ENCODE results near the gene SLC2A4RG.

SLC2A4RG gene

DNA sequence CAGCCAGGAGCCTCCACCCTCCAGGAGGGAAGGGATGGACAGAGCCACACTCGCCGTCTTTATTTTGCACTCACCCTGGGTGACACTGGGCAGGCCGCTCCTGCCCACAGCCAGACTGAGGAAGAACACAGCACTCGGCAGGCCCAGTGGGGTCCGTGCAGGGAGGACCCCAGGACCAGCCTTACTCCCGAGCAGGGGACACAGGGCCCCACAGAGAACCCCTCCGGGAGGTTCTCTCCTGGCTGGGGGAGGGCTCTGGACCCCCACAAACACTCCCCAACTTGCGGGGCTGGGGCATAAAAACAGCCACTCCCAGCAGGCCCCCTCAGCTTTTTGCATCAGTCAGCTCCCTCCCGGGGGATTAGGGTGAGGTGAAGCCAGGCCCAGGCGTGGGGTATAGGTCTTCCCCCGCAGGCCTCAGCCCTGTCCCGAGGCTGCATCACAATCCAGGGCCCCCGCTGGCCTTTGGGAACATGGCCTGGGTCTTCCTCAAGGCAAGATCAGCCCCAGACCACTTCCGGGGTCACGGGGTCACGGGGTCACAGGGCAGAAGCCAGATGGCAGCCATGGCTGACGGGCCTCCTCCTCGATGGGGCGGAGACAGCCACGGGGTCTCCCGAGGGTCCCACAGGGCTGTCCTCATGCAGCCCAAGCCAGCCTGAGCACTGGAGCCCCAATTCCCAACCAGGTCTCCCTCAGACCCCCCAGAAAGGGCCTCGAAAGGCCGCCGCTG is 39.9 kb upstream of the SLC2A4RG start:
- no peak for DNase-seq

DNA sequence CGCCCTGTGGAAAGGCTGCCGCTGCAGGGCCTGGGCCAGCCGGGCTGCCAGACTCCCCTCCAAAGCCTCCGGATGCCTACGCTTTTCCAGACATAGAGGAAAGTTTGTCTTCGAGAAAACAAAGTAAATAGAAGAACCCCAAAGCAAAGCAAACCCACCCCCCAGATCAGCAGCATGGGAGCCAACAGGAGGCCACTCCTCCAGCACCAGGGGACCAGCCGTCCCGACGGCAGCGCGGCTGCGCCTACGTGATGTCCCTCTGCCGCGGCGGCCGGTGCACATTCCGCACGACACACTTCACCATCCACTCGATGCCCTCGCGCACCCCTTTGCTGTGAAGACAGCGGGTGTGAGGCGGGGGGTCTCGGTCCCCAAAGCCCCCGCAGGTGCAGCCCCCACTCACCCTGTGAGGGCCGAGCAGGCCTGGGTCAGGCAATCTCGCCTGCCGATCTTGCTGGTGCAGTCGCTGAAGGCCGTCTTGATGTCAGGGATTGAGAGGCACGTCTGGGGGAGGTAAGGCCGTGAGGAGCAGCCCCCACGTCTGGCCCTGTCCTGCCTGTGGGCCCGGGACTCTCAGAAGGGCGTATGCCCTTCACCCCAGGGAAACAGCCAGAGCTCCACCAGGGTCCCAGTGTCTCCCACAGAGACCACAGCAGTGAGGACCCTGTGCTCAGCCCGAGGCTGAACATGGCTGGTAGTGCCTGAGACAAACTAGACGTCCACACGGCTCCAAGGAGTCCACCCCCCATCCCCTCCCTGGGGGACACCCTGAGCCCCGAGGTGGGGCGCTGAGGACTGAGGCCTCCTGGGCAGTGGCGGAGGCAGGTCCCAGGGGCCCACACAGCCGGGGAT is 39.2 kb upstream of the SLC2A4RG start:
- no peak for DNase-seq

DNA sequence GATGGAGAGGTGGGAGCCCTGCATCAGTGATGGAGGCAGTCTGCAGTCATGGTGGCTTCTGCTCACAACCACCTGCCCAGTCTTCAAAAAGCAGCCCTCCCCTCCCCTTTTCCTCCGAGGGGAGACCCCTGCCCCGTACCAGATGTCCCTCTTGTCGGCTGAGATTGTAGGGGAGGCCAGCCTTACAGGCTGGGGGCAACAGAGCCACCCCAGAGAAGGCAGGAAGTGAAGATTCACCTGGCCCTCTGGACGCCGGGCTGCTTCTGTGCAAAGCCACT is 38.6 kb upstream of the SLC2A4RG start:
- no peak for DNase-seq

DNA sequence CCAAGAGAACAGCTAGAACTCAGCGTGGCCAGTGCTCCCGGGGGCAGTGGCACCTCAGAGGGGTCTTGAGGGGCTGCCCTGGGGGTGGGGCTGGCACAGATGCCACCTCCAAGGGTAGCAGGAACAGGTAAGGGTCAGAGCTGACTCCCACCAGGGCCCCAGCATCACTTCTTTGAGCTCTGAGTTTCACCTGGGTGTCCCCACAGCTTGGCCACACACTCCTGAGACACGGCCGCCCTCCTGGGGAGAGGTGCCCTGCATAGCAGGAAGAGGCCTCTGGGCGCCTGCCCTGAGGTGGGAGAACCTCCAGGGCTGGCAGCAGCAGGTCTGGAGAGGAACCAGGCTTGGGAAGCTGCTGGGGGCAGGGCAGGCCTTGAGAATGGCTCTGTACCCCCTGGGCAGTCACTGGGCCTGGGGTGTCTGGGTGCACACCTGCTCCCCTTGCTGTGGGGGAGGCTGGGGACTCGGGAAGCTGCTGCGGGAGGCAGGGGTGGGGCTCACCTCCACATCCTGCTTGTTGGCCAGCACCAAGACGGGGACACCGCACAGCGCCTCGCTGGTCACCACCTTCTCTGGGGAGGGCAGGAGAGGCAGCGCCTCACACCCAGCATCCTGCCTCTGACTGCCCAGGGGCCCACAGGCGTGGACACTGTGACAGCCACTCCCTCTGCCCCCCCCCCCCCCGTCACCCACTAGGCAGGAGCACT is 38.1 kb upstream of the SLC2A4RG start:
- DNase-seq, result no peak

DNA sequence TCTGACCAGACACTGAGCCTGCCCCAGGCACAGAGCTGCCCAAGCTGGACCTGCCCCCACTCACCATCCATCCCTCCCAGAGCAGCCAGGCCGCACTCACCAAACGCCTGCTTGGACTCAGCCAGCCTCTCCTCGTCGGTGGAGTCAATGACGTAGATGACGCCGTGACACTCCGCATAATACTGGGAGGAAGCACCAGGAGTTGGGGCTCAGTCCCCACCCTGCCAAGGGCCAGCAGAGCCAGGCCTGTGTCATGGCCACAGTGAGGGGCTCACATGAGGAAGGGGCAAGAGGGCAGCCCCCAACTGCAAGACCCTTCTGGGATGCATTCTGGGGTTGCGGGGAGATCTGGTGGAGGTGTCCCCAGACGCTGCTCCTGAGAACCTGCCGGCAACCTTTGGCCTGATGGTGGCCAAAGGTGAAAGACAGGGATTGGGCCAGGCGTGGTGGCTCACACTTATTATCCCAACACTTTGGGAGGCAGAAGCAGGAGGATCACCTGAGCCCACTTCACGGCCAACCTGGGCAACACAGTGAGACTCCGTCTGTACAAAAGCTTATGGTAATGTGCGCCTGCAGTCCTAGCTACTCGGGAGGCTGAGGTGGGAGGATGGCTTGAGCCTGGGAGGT is 37.4 kb upstream of the SLC2A4RG start:
- DNase-seq, result no peak

DNA sequence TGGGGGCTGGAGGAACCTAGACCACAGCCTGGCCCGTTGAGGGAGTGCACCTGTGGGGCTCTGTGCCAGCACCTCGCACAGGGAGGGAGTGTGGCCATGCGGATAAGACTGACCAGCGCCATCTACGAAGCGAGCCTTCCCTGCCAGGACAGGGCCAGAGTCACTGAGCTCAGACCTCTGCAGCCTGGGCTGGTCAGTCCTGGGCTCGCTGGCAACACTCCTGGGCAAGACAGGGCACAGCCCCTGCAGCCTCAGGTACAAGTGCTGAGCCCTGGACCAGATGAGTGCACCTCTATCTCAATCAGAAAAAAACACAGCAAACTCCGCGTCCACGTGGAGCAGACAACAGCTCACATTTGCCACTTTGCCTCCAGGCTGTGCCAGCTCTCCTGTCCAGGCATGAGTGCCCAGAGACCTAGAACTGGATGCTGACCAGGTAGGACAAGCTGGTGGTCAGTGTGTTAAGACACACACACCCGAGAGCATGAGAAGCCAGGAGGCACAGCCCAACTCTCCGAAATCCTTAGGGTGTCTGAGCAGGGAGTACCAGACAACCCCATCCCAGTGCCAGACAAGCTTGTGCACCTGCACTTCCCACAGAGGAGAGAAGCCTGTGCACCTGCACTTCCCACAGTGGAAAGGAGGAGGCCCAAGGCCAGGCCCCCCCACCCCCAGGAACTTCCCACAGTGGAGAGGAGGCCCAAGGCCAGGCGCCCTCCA is 36.7 kb upstream of the SLC2A4RG start:
- DNase-seq, result no peak

DNA sequence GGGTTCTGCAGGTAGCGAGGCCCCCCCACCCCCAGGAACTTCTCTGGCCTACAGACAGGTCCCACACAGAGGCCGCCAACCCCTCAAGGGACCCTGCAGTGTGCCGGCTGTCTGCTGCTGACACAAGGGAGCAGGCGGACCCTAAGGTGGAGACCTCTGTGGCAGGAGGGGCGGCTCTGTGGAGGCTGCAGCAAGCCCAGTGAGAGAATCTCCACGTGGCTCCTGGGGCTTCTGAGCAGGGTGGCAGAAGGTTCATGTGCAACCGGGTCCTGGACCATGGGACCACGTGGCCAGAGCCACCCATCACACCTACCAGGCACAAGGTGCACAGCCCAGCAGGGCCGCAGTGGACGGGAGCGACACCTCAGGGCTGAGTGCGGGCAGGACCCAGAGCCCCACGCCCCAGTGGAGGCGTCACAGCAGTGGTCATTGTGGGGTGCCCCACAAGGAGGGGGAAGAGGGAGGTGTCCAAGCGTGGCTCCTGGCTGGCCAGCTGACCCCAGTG is 36.1 kb upstream of the SLC2A4RG start:
- DNase-seq, result no peak

DNA sequence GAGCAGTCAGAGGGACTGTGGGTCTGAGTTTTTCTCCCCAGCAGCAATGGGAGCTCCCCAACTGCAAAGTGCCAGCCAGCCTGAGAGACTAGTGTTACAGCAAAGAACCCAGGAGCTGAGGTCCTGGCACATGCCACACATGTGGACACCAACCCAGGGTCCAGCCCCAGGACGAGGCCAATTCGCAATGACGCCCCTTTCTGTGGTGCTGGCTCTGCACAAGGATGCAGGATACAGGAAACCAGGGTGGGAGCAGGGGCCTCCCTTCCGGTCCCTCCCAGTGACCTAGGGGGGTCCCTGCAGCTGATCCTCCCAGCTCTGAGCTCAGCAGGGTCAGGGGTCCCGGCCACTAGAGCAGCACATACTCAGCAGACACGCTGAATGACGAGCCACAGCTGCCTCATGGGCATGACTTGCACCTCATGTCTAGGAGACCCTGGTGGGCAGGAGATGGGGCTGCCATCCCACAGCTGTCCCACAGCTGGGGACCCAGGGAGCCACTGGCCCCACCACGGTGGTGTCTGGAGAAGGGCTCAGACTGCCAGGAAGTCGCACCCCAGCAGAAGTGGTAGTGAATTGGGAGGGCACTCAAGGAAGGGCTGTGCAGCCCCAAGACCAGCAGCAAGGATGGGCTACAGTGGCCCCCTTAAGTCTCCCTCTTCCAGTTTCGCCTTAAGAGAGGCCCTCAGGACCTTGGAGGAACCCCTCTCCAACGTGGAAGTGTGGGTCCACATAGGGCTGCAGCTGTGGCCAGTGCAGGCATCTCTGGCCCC is 35.4 kb upstream of the SLC2A4RG start:
- DNase-seq, result no peak

DNA sequence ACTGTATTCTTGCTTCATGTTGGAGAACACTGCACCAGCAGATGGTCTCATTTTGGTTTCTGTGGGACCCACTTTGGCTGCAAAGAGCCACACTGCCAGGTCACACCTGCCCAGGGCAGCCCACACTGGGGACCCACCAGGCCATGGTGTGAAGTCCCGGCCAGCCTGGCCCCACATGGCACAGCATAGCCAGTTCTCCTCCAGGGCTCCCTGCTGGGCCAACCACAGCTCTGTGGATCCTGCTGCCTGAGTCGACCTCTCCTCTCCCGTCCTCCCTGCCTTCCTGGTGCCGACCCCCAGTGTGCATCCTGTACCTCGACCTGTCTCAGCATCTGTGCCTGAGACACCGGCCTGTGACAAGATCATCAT is 34.8 kb upstream of the SLC2A4RG start:
- DNase-seq, result no peak

DNA sequence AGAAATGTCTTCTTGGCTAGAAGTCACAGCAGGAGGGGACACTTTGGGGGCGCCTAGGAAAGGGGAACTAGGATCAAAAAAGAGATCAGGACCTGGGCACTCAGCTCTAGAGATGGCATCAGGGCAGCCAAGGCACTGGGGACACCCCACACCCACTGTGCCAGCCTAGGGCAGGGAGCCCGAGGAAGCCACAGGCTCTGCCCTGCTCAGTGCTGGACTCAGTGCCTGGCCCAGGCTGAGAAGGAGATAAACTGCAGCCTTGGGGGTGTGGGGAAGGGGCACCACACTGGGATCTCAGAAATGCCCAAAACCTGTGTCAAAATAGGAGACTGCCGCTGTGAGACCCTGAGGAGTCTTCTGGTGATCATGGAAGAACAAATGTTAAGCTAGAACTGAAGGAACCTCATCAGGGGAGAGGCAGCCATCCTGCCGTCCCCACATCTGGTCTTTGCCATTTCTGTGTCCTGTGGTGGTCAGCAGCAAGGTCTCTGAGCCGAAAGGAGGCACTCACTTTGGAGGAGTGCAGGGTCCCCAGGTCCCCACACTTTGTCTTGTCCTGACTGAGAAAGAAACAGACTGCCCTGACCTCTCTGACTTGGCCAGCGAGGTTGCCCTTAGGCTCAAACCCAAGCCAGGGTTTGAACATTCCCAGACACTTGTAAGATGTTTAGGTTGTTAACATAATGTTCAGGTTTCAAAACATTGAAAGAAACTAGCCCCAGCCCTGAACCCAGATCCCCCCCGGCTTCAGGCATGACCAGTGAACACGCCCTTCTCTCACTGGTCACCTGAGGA is 34.1 kb upstream of the SLC2A4RG start:
- no peak for DNase-seq

DNA sequence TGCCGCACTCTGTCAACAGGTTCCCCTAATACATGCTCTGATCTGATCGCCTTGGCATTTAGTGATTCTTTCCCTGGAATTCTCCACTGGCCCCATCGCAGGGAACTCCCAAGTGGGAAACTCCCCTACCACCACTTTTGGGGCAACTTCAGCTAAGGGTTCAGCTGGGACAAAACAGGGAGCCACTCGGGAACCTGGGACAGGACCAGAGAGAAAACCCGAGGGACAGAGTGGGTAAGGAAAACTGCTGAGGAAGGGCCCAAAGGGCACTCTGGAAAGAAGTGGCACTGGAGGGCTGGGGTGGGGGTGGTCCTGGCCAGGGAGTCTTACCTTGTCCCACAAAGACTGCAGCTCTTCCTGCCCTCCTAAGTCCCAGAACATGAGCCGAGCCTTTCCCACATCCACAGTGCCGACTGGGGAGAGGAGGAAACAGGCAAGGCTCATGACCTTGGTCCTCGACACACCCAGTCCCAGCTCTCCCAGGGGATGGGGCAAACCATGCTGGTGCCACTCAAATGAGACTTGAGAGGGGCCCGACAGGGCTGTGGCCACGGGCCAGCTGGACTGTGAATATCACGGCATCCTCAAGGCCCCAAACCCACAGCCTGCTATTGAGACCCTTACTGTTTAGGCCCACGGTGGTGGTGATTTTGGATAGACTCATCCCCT is 33.4 kb upstream of the SLC2A4RG start:
- DNase-seq, result no peak

DNA sequence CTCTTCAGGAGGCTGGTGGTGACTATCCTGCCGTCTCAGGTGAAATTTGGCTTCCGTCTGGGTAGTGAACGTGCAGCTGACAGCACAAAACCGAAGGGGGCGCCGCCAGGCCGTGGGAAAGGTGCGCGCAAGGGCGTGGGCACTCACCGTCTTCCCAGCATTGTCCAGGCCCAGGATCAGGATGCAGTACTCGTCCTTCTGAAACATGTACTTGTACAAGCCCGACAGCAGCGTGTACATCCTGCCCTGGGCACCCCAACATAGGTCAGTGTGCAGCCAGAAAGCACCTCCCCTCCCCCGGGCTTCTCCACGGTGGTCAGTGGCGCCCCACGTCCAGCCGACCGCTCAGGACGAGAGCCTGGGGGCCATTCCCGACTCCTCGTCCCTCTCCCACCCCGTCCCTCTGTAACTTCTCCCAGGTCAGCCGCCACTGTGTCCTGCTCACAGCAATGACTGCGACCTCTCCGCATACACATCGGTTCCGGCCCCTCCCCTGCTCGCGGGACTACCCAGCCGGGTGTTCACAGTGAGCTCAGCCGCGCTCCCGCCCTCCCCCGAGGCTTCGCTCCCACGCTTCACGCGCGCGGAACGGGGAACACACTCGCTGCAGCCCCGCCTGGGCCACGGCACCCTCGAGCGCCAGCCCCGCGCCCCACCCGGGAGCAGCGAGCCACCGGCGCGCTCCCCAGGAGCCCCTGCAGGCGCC is 32.6 kb upstream of the SLC2A4RG start:
- no peak for DNase-seq

DNA sequence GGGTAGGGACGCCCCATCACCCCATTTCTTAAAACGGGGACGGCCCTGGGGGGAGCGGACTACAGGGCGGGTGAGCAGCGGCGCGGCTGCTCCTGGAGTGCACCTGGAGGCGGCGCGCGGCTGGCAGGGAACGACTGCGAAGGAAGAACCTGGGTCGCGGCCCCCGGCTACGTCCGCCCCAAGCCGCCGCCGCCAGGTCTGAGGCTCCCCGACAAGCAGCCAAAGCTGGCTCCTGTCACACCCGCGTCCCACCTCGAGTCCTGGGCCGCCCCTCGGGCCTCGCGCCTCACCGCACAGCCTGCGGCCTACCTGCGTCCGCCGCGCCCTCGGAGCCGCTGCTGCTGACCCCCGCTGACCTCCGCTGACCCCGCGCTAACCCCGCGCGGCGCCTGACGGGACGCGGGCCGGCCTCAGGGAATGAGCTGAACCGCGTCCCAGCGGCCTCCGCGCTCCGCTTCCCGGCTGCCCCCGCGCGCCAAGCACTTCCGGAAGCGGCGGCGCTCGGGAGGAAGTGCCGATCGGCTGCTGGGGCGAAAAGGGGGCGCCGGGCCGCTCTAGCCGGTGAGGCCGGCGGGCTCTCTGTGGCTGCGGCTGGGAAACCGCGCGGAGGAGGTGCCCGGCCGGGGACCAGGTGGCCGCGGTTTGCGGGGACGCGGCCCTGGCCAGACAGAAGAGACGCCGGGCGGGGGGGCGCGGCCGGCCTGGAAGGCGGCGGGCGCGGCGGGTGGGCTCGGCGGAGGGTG is 31.8 kb upstream of the SLC2A4RG start, which contains the start of the genes ARFRP1 and ZGPAT:
Gene ARFRP1, minus strand, starts transcription at position 419 of the 743 bp plus-strand sequence. CDS start 885 bp downstream, outside the sequence.
Gene ZGPAT, plus strand, starts transcription at position 482 of the 743 bp plus-strand sequence. CDS start 542 bp downstream, outside the sequence.
- DNase-seq, result peak; percentile 81

DNA sequence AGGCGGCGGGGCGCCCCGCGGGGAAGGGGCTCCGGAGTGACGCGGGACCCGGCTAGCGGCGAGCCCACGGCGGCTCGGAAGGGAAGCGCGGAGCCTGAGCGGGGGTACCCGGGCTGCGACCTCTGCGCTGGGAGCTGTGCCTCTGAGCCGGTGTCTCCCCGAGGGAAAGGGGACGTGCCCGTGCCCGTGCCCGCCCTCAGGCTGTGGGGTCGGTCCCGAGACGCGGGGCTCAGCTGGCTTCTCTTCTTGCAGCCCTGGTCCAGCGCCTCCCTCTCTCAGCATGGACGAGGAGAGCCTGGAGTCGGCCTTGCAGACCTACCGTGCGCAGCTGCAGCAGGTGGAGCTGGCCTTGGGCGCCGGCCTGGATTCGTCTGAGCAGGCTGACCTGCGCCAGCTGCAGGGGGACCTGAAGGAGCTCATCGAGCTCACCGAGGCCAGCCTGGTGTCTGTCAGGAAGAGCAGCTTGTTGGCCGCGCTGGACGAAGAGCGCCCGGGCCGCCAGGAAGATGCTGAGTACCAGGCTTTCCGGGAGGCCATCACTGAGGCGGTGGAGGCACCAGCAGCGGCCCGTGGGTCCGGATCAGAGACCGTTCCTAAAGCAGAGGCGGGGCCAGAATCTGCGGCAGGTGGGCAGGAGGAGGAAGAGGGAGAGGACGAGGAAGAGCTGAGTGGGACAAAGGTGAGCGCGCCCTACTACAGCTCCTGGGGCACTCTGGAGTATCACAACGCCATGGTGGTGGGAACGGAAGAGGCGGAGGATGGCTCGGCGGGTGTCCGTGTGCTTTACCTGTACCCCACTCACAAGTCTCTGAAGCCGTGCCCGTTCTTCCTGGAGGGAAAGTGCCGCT is 31.1 kb upstream of the SLC2A4RG start:
- no peak for DNase-seq

DNA sequence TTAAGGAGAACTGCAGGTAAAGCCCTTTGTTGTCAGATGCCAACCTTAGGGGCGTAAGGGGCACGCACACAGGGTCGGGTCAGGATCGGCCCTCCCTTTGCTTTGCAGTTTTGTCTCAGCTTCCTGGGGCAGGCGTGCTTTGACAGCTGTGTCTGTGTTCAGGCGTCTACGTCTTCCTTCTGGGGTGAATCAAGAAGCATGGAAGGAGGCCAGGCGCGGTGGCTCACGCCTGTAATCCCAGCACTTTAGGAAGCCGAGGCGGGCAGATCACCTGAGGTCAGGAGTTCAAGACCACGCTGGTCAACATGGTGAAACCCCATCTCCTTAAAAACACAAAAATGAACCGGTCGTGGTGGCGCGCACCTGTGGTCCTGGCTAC is 30.4 kb upstream of the SLC2A4RG start:
- no peak for DNase-seq

DNA sequence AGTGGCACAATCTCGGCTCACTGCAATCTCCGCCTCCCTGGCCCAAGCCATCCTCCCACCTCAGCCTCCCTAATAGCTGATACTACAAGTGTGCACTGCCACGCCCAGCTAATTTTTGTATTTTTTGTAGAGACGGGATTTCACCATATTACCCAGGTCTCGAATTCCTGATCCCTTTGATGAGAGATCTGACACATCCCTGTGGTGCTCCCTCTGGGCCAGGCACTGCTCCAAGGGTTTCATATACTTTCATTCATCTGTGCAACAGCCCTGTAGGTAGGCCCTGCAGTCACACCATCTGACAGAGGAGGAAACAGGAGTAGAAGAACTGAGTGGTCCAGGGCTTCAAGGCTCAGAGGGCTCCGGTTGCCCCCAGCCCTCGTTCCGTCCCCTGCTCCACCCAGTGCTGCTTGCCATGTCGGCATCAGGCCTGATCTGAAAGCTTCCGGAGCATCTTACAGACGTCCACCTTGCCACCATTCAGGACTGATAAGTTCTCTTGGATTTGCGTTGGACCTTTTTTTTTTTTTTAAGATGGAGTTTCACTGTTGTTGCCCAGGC is 28.4 kb upstream of the SLC2A4RG start:
- DNase-seq, result no peak

DNA sequence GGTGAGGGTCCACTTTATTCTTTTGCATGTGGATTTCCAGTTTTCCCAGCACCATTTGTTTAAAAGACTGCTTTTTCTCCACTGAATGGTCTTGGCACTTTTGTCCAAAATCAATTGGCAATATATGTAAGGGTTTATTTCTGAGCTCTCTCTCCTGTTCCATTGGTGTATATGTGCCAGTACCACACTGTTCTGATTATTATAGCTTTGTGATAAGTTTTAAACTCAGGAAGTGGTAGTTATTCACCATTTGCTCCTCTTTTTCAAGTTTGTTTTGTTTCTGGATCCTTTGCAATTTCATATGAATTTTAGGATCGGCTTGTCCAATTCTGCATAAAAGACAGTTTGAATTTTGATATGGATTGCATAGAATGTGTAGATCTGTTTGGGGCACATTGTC is 27.4 kb upstream of the SLC2A4RG start:
- no peak for DNase-seq
